H9 (cell line): Measurements from ENCODE around the gene PDK4. TPM values are rescaled to one million over a fixed set of nuclear protein-coding genes. Genes with fewer than 3 reads are reported as not detected.

ENCODE experiments used
- DNase-seq: peaks from one replicate; pipeline ENCODE4 v3.0.0-alpha.2; 2017
- H2AFZ ChIP-seq: one replicate; pipeline ENCODE4 v1.6.1; 2013; ENCODE audit warnings: mild to moderate bottlenecking, low read length, control low read depth, moderate library complexity
- H2AK5ac ChIP-seq: 2 replicates; pipeline ENCODE4 v1.6.1; 2013; ENCODE audit warnings: low read length, control low read depth, mixed read lengths; ENCODE audit not compliant: insufficient read length
- H2BK120ac ChIP-seq: one replicate; pipeline ENCODE4 v1.6.1; 2013; ENCODE audit warnings: low read depth, mild to moderate bottlenecking, low read length, control low read depth, inconsistent platforms; ENCODE audit not compliant: poor library complexity, severe bottlenecking
- H2BK12ac ChIP-seq: 2 replicates; pipeline ENCODE4 v1.6.1; 2013; ENCODE audit warnings: low read length, control low read depth, mixed read lengths, low read depth; ENCODE audit not compliant: insufficient read length
- H2BK15ac ChIP-seq: 2 replicates; pipeline ENCODE4 v1.6.1; 2013; ENCODE audit warnings: low read depth, low read length, control low read depth
- H2BK20ac ChIP-seq: one replicate; pipeline ENCODE4 v1.6.1; 2013; ENCODE audit warnings: low read depth, mild to moderate bottlenecking, low read length, control low read depth, inconsistent platforms; ENCODE audit not compliant: poor library complexity, severe bottlenecking
- H2BK5ac ChIP-seq: 2 replicates; pipeline ENCODE4 v1.6.1; 2013; ENCODE audit warnings: low read length, control low read depth, mixed read lengths; ENCODE audit not compliant: insufficient read length
- H3K14ac ChIP-seq: 2 replicates; pipeline ENCODE4 v1.6.1; 2013; ENCODE audit warnings: low read length, control low read depth; ENCODE audit not compliant: insufficient read depth
- H3K18ac ChIP-seq: 2 replicates; pipeline ENCODE4 v1.6.1; 2013; ENCODE audit warnings: low read depth, mild to moderate bottlenecking, mixed read lengths, low read length, control low read depth; ENCODE audit not compliant: insufficient read length
- H3K23ac ChIP-seq: 2 replicates; pipeline ENCODE4 v1.6.1; 2013; ENCODE audit warnings: low read length, control low read depth, mixed read lengths, low read depth; ENCODE audit not compliant: insufficient read length
- H3K23me2 ChIP-seq: 2 replicates; pipeline ENCODE4 v1.6.1; 2013; ENCODE audit warnings: low read depth, mild to moderate bottlenecking, mixed read lengths, low read length, control low read depth; ENCODE audit not compliant: insufficient read length, poor library complexity, severe bottlenecking
- H3K27ac ChIP-seq: 2 replicates; pipeline ENCODE4 v1.5.1; 2013; ENCODE audit warnings: low read length, control low read depth, mixed read lengths, low read depth; ENCODE audit not compliant: insufficient read length
- H3K27me3 ChIP-seq: 2 replicates; pipeline ENCODE4 v1.6.1; 2013; ENCODE audit warnings: low read length, control low read depth, inconsistent platforms; ENCODE audit not compliant: insufficient read depth
- H3K4ac ChIP-seq: 2 replicates; pipeline ENCODE4 v1.6.1; 2013; ENCODE audit warnings: low read depth, mild to moderate bottlenecking, control low read depth, inconsistent platforms, low read length, moderate library complexity
- H3K4me1 ChIP-seq: 2 replicates; pipeline ENCODE4 v1.6.1; 2013; ENCODE audit warnings: low read length, control low read depth, inconsistent platforms; ENCODE audit not compliant: insufficient read depth
- H3K4me2 ChIP-seq: 2 replicates; pipeline ENCODE4 v1.6.1; 2013; ENCODE audit warnings: low read length, control low read depth, mixed read lengths; ENCODE audit not compliant: insufficient read length, insufficient read depth
- H3K56ac ChIP-seq: 2 replicates; pipeline ENCODE4 v1.6.1; 2013; ENCODE audit warnings: low read depth, mild to moderate bottlenecking, mixed read lengths, low read length, control low read depth; ENCODE audit not compliant: insufficient read length
- H3K79me1 ChIP-seq: 2 replicates; pipeline ENCODE4 v1.6.1; 2013; ENCODE audit warnings: low read depth, mild to moderate bottlenecking, moderate library complexity, low read length, control low read depth, inconsistent platforms; ENCODE audit not compliant: insufficient read depth, poor library complexity, severe bottlenecking
- H3K79me2 ChIP-seq: 2 replicates; pipeline ENCODE4 v1.6.1; 2013; ENCODE audit warnings: low read length, control low read depth, inconsistent platforms; ENCODE audit not compliant: insufficient read depth
- H3K9ac ChIP-seq: 2 replicates; pipeline ENCODE4 v1.6.1; 2013; ENCODE audit warnings: low read length, control low read depth, mixed read lengths; ENCODE audit not compliant: insufficient read length; ENCODE audit errors: extremely low read depth
- H3K9me3 ChIP-seq: one replicate; pipeline ENCODE4 v1.6.1; 2013; ENCODE audit warnings: low read depth, low read length, inconsistent platforms; ENCODE audit not compliant: control insufficient read depth
- H3T11ph ChIP-seq: one replicate; pipeline ENCODE4 v1.6.1; 2013; ENCODE audit warnings: mild to moderate bottlenecking, low read length, control low read depth, inconsistent platforms
- H4K20me1 ChIP-seq: one replicate; pipeline ENCODE4 v1.6.1; 2013; ENCODE audit not compliant: control insufficient read depth, insufficient read length, insufficient read depth
- H4K5ac ChIP-seq: 2 replicates; pipeline ENCODE4 v1.6.1; 2013; ENCODE audit warnings: low read depth, mild to moderate bottlenecking, mixed read lengths, low read length, control low read depth; ENCODE audit not compliant: insufficient read length
- H4K8ac ChIP-seq: replicated peaks from 2 replicates; pipeline ENCODE4 v1.6.1; 2013; ENCODE audit warnings: low read length, control low read depth, mixed read lengths, low read depth; ENCODE audit not compliant: insufficient read length
- H4K91ac ChIP-seq: 2 replicates; pipeline ENCODE4 v1.6.1; 2013; ENCODE audit warnings: low read depth, mild to moderate bottlenecking, moderate library complexity, mixed read lengths, low read length, control low read depth; ENCODE audit not compliant: insufficient read length
- H3K27ac Mint-ChIP-seq, 3 experiments: 2 replicates in 2 of 3; 3 replicates in 1 of 3; pipeline ENCODE4 v1.8.0; 2020 to 2021; ENCODE audit warnings: mixed read lengths in 3 of 3, mild to moderate bottlenecking in 1 of 3, moderate library complexity in 1 of 3
- H3K27me3 Mint-ChIP-seq: 2 replicates; pipeline ENCODE4 v1.8.0; 2021; ENCODE audit warnings: low read depth, mild to moderate bottlenecking, moderate library complexity, mixed read lengths
- H3K36me3 Mint-ChIP-seq, 3 experiments: 2 replicates in 2 of 3; 3 replicates in 1 of 3; pipeline ENCODE4 v1.8.0; 2020 to 2021; ENCODE audit warnings: low read depth in 3 of 3, mixed read lengths in 3 of 3; ENCODE audit not compliant: insufficient read depth in 1 of 3
- H3K4me1 Mint-ChIP-seq, 2 experiments: 2 replicates each; pipeline ENCODE4 v1.8.0; 2020; ENCODE audit warnings: mixed read lengths in 2 of 2
- H3K4me3 Mint-ChIP-seq, 2 experiments: 2 replicates in 1 of 2; 3 replicates in 1 of 2; pipeline ENCODE4 v1.8.0; 2020 to 2021; ENCODE audit warnings: mild to moderate bottlenecking in 2 of 2, mixed read lengths in 2 of 2, moderate library complexity in 1 of 2
- H3K9me3 Mint-ChIP-seq, 2 experiments: 2 replicates in 1 of 2; 3 replicates in 1 of 2; pipeline ENCODE4 v1.8.0; 2020; ENCODE audit warnings: mild to moderate bottlenecking in 2 of 2, mixed read lengths in 2 of 2, moderate library complexity in 1 of 2
- CTCF ChIP-seq: fragments of 200-600 bp; sonication (generic); conservative IDR thresholded peaks from 3 replicates; pipeline ENCODE4 v1.8.0; 2021; ENCODE audit warnings: antibody characterized with exemption, mild to moderate bottlenecking
- WGBS: extraction: QIAGEN DNeasy Blood & Tissue Kit; methylation state at CpG from one replicate; pipeline ENCODE4 v1.1.7; 2013; ENCODE audit warnings: missing lambda C conversion rate, low lambda C conversion rate, mixed read lengths; ENCODE audit not compliant: insufficient read length; ENCODE audit errors: extremely low coverage; 5-methylcytosine and 5-hydroxymethylcytosine counted together
- total RNA-seq: library from RNA; stranded (reverse); gene quantifications from 2 replicates; pipeline ENCODE4 v1.2.1, GENCODE V29; 2021

PDK4 gene
- total RNA-seq, 1 experiment from 2014 or later = not detected

- no peak for DNase-seq
- Histone ChIP-seq H3K27ac (no peak overlapping the region), H4K5ac (no peak overlapping the region), H3K9ac (no peak overlapping the region), H4K8ac (no peak overlapping the region), H2BK20ac (no peak overlapping the region), H3K9me3 (no peaks in the 10 kb centered on the region), H3K79me1 (no peaks in the 10 kb centered on the region), H2AFZ (no peak overlapping the region), H3K56ac (no peak overlapping the region), H3K4me1 (no peaks in the 10 kb centered on the region), H3K14ac (no peak overlapping the region), H4K91ac (no peak overlapping the region), H3K23ac (no peak overlapping the region), H3K79me2 (no peaks in the 10 kb centered on the region), H4K20me1 (no peaks in the 10 kb centered on the region), H3K18ac (no peak overlapping the region), H2BK12ac (no peak overlapping the region), H2BK120ac (no peak overlapping the region), H3T11ph (no peak overlapping the region), H2BK5ac (no peak overlapping the region), H3K4me2 (no peak overlapping the region), H2BK15ac (no peak overlapping the region), H2AK5ac (no peak overlapping the region), H3K4ac (no peak overlapping the region), H3K27me3 (no peaks in the 10 kb centered on the region), H3K23me2 (no peaks in the 10 kb centered on the region)
- H3K9me3 Mint-ChIP-seq = no peaks in the 10 kb centered on the region
- no peaks in the 10 kb centered on the region for H3K36me3 Mint-ChIP-seq
- no peaks in the 10 kb centered on the region; the same call in 1 of the 2 replicates for H3K27me3 Mint-ChIP-seq
- no peak for TF ChIP-seq CTCF
- no peak overlapping the region for H3K27ac Mint-ChIP-seq
- H3K4me3 Mint-ChIP-seq = no peak overlapping the region
- WGBS = no CpG with 5 or more reads among the region's 3 CpGs
- peaks cover 0 to 5% of the 10 kb centered on the region in 2 experiments; a peak in 2 of 4 replicates for H3K4me1 Mint-ChIP-seq
These were observed 14.8 kb downstream of the PDK4 start for GRCh38 chr7:95581467-95581866.
